Progenitor cell of endocrine pancreas (in vitro differentiated cells): Measurements from ENCODE around the gene ZFR. TPM values are rescaled to one million over a fixed set of nuclear protein-coding genes. Genes with fewer than 3 reads are reported as not detected.
"Not testable (repeated sequence)": the region's sequence is repeated elsewhere in the genome, so short reads cannot be mapped to it uniquely, and the experiment has no call there.

ENCODE experiments used
- DNase-seq: peaks from one replicate; pipeline ENCODE4 v3.0.0; 2021; ENCODE audit warnings: low spot score; ENCODE audit not compliant: unreplicated experiment
- H3K27ac Mint-ChIP-seq: 2 replicates; pipeline ENCODE4 v1.8.0; 2021; ENCODE audit warnings: mild to moderate bottlenecking, moderate library complexity, mixed read lengths
- H3K27me3 Mint-ChIP-seq: 2 replicates; pipeline ENCODE4 v1.8.0; 2021; ENCODE audit warnings: mixed read lengths
- H3K36me3 Mint-ChIP-seq: 2 replicates; pipeline ENCODE4 v1.8.0; 2022; ENCODE audit warnings: mixed read lengths; ENCODE audit not compliant: insufficient read depth
- H3K4me1 Mint-ChIP-seq: 2 replicates; pipeline ENCODE4 v1.8.0; 2021; ENCODE audit warnings: low read depth, mixed read lengths
- H3K4me3 Mint-ChIP-seq: 2 replicates; pipeline ENCODE4 v1.8.0; 2021; ENCODE audit warnings: low read depth, mild to moderate bottlenecking, moderate library complexity, mixed read lengths
- H3K9me3 Mint-ChIP-seq: 2 replicates; pipeline ENCODE4 v1.8.0; 2021; ENCODE audit warnings: low read depth, mixed read lengths
- CTCF ChIP-seq: fragments of 200-600 bp; sonication (generic); IDR thresholded peaks from one replicate; pipeline ENCODE4 v1.5.0; 2021; ENCODE audit warnings: antibody characterized with exemption, mild to moderate bottlenecking; ENCODE audit not compliant: unreplicated experiment
- total RNA-seq: library from RNA; stranded (reverse); gene quantifications from 2 replicates; pipeline ENCODE4 v1.2.1, GENCODE V29; 2021

ZFR gene
- total RNA-seq, 1 donor from 2014 or later, result 75.6 TPM

- no peaks in the 10 kb centered on the region for H3K9me3 Mint-ChIP-seq
Measured at GRCh38 chr5:32460702-32461101, 16.2 kb upstream of the ZFR start.

GRCh38 chr5:32458880-32459495 is 14.4 kb upstream of the ZFR start:
- Mint-ChIP-seq H3K4me3 (no peak overlapping the region), H3K4me1 (no peaks in the 10 kb centered on the region), H3K27ac (no peak overlapping the region), H3K9me3 (no peaks in the 10 kb centered on the region), H3K36me3 (no peaks in the 10 kb centered on the region), H3K27me3 (peaks cover 3% of the 10 kb centered on the region)
- DNase-seq, result no peak
- no peak for TF ChIP-seq CTCF

More at GRCh38 chr5:32460702-32461101, 16.2 kb upstream of the ZFR start:
- no peak for DNase-seq
- no peaks in the 10 kb centered on the region for H3K4me1 Mint-ChIP-seq
- H3K27ac Mint-ChIP-seq, result no peak overlapping the region
- TF ChIP-seq CTCF, result no peak
- H3K36me3 Mint-ChIP-seq, result no peaks in the 10 kb centered on the region
- H3K27me3 Mint-ChIP-seq, result peaks cover 3% of the 10 kb centered on the region
- no peak overlapping the region for H3K4me3 Mint-ChIP-seq

- Mint-ChIP-seq H3K27ac (no peak overlapping the region), H3K4me1 (no peaks in the 10 kb centered on the region), H3K36me3 (no peaks in the 10 kb centered on the region), H3K9me3 (no peaks in the 10 kb centered on the region), H3K4me3 (no peak overlapping the region), H3K27me3 (no peaks in the 10 kb centered on the region)
- no peak for TF ChIP-seq CTCF
- DNase-seq, result no peak
Measured at GRCh38 chr5:32455311-32455710, 10.8 kb upstream of the ZFR start.

- no peaks in the 10 kb centered on the region for H3K27me3 Mint-ChIP-seq
- no peaks in the 10 kb centered on the region for H3K4me1 Mint-ChIP-seq
- no peaks in the 10 kb centered on the region for H3K9me3 Mint-ChIP-seq
- H3K4me3 Mint-ChIP-seq, result no peak overlapping the region
- no peak for DNase-seq
- no peak for TF ChIP-seq CTCF
- no peak overlapping the region for H3K27ac Mint-ChIP-seq
- no peaks in the 10 kb centered on the region for H3K36me3 Mint-ChIP-seq
Measured at GRCh38 chr5:32454821-32455220, 10.3 kb upstream of the ZFR start.

GRCh38 chr5:32453916-32454315 is 9.4 kb upstream of the ZFR start:
- TF ChIP-seq CTCF, result no peak
- no peak overlapping the region for H3K27ac Mint-ChIP-seq
- no peak for DNase-seq
- H3K27me3 Mint-ChIP-seq, result peaks cover 5% of the 10 kb centered on the region
- no peaks in the 10 kb centered on the region for H3K9me3 Mint-ChIP-seq
- H3K4me1 Mint-ChIP-seq, result no peaks in the 10 kb centered on the region
- H3K36me3 Mint-ChIP-seq, result no peaks in the 10 kb centered on the region
- no peak overlapping the region for H3K4me3 Mint-ChIP-seq

- not testable (repeated sequence) for DNase-seq, H3K4me3 Mint-ChIP-seq, H3K36me3 Mint-ChIP-seq, H3K27ac Mint-ChIP-seq, H3K9me3 Mint-ChIP-seq, H3K27me3 Mint-ChIP-seq, H3K4me1 Mint-ChIP-seq
Measured at GRCh38 chr5:32452316-32452715, 7.8 kb upstream of the ZFR start.
